Stomach smooth muscle (tissue), 2 donors: ENCODE measurements around the gene CATSPER3.
"Not testable (repeated sequence)": the region's sequence is repeated elsewhere in the genome, so short reads cannot be mapped to it uniquely, and the experiment has no call there.

Experiments used
- H3K27ac ChIP-seq: one replicate; pipeline ENCODE4 v1.7.0; 2013; ENCODE audit warnings: mild to moderate bottlenecking, low read length, inconsistent platforms
- H3K27me3 ChIP-seq, 2 donors: one replicate each; pipeline ENCODE4 v1.7.0; 2013; ENCODE audit warnings: low read length in 2 of 2; ENCODE audit not compliant: insufficient read depth in 2 of 2, control insufficient read depth in 1 of 2
- H3K36me3 ChIP-seq, 2 donors: one replicate each; pipeline ENCODE4 v1.7.0; 2013; ENCODE audit warnings: low read length in 2 of 2; ENCODE audit not compliant: control insufficient read depth in 2 of 2, insufficient read depth in 2 of 2
- H3K4me1 ChIP-seq: one replicate; pipeline ENCODE4 v1.7.0; 2013; ENCODE audit warnings: low read length; ENCODE audit not compliant: control insufficient read depth, insufficient read depth
- H3K4me3 ChIP-seq, 2 donors: one replicate each; pipeline ENCODE4 v1.7.0; 2013; ENCODE audit warnings: low read length in 2 of 2
- H3K9ac ChIP-seq, 2 donors: one replicate each; pipeline ENCODE4 v1.7.0; 2013; ENCODE audit warnings: low read length in 2 of 2, mild to moderate bottlenecking in 1 of 2
- H3K9me3 ChIP-seq, 2 donors: one replicate each; pipeline ENCODE4 v1.7.0; 2013; ENCODE audit warnings: low read length in 2 of 2; ENCODE audit not compliant: control insufficient read depth in 2 of 2
- donor health status: healthy.
- donor health status: Pancreatic carcinoma.

The CATSPER3 gene

DNA sequence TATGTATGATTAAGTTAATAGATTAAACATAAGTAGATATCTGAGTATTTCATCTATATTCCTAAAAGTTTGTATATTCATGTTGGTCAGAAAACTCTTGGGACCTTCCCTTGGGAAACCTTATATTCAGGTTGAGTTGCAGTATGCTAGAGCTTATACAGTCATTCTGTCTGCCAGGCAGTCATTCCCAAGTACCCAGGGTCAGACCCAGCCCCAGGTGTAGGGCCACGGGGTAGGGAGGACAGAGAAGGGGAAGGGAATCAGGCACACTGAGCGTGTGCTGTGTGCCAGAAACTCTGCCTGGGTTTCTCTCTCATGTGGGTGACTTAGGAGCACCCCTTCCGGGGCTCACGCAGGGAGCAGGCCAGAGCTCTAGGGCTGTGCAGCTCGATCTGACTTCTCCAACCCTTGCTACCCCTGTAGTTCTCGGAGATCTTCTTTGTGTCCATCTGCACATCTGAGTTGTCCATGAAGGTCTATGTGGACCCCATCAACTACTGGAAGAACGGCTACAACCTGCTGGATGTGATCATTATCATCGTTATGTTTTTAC lies 28.2 kb downstream of the CATSPER3 start:
- no peaks in the 10 kb centered on the region for H3K9me3 ChIP-seq
- no peak overlapping the region for H3K9ac ChIP-seq
- H3K27me3 ChIP-seq: no peaks in the 10 kb centered on the region
- H3K4me1 ChIP-seq: peaks cover 6% of the 10 kb centered on the region
- H3K4me3 ChIP-seq: no peak overlapping the region
- H3K36me3 ChIP-seq: no peaks in the 10 kb centered on the region
- H3K27ac ChIP-seq: no peak overlapping the region

DNA sequence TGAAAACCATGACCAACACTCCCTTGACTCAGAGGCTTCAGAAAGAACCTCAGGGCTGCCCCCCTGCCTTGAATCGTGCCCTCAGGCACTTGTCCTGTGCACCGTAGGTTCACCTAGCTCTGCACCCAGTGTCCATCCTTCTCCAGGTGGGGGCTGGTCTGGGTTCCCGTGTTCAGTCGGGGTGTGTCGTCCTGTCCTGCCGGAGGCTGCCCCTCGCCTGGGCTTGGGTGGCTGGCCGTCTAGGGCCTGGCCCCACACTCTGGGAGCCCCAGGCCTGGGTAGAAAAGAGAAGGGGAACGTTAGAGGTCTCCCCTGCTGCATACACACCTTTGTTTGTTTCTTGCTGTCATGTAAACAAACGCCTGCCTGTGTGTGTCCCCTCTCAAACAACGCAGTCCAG lies 29.3 kb downstream of the CATSPER3 start:
- Histone ChIP-seq H3K4me3 (no peak overlapping the region), H3K9ac (no peak overlapping the region), H3K4me1 (peaks cover 6% of the 10 kb centered on the region), H3K36me3 (no peaks in the 10 kb centered on the region), H3K27me3 (no peaks in the 10 kb centered on the region), H3K27ac (no peak overlapping the region), H3K9me3 (no peaks in the 10 kb centered on the region)

DNA sequence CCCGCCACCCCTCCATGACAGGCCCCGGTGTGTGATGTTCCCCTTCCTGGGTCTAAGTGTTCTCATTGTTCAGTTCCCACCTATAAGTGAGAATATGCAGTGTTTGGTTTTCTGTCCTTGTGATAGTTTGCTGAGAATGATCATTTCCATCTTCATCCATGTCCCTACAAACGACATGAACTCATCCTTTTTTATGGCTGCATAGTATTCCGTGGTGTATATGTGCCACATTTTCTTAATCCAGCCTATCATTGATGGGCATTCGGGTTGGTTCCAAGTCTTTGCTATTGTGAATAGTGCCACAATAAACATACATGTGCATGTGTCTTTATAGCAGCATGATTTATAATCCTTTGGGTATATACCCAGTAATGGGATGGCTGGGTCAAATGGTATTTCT lies 30.4 kb downstream of the CATSPER3 start:
- not testable (repeated sequence) for H3K4me3 ChIP-seq, H3K4me1 ChIP-seq, H3K9me3 ChIP-seq, H3K9ac ChIP-seq, H3K36me3 ChIP-seq, H3K27ac ChIP-seq, H3K27me3 ChIP-seq

DNA sequence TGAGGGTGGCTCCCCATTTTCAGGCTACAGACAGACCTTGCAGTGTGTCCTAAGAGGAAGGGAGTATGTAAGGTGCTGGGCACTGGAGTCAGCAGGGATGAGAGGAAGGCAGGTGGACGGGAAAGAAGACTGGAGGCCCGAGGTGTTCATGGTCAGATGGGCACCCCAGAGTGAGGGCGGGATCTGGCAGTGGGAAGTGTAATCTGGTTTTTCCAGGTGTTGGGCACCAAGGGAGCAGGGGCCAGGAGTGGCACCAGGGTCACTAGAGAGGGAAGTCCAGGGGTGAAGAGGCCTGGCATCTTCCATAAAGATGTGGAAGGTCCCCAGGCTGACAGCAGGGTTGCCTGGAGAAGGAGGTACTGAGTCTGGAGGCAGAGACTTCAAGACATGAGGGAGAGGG lies 36.7 kb downstream of the CATSPER3 start:
- no peaks in the 10 kb centered on the region for H3K36me3 ChIP-seq
- no peaks in the 10 kb centered on the region for H3K4me1 ChIP-seq
- H3K9me3 ChIP-seq: no peaks in the 10 kb centered on the region
- H3K27me3 ChIP-seq: no peaks in the 10 kb centered on the region
- H3K9ac ChIP-seq: no peak overlapping the region
- H3K27ac ChIP-seq: no peak overlapping the region
- H3K4me3 ChIP-seq: no peak overlapping the region

DNA sequence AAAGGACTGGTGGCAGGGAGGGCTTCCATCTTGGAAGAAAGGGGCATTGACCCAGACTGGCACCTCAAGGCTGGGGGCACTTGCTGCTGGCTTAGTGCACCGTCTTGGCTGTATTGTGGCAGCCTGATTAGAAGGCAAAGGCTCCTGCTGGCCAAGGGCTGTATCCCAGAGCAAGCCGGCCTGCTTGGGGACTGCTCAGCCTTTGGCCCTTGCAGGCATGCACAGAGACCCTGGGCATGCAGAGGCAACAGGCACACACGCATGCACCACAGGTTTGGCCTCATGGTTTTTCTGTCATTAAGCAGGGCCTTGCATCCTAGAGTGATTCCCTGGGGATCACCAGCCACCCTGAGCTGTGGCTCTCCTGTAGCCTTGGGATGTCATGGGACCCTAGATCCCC lies 37.4 kb downstream of the CATSPER3 start:
- Histone ChIP-seq H3K4me3 (no peak overlapping the region), H3K27ac (no peak overlapping the region), H3K36me3 (no peaks in the 10 kb centered on the region), H3K9ac (no peak overlapping the region), H3K27me3 (no peaks in the 10 kb centered on the region), H3K4me1 (no peaks in the 10 kb centered on the region), H3K9me3 (no peaks in the 10 kb centered on the region)

DNA sequence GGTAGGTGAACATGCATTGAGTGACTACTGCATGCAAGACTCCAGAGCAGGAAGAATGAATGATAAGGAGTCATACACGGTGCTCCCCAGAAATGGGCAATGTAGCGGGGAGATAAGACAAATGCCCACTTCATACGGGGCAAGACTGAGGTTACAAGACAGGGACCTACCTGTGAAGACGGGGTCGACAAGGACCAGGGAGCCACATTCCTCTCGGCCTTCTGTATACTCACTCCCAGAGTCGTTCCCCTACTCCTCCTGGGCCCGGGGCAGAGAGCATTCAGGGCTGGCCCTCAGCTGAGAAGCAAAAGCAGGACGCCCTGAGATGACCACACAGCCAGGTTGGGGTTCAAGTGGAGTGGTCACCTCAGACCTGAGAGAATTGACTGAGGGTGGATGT lies 39.6 kb downstream of the CATSPER3 start:
- Histone ChIP-seq H3K9me3 (no peaks in the 10 kb centered on the region), H3K27me3 (no peaks in the 10 kb centered on the region), H3K4me1 (peaks cover 5% of the 10 kb centered on the region), H3K9ac (no peak overlapping the region), H3K4me3 (no peak overlapping the region), H3K36me3 (no peaks in the 10 kb centered on the region), H3K27ac (no peak overlapping the region)

DNA sequence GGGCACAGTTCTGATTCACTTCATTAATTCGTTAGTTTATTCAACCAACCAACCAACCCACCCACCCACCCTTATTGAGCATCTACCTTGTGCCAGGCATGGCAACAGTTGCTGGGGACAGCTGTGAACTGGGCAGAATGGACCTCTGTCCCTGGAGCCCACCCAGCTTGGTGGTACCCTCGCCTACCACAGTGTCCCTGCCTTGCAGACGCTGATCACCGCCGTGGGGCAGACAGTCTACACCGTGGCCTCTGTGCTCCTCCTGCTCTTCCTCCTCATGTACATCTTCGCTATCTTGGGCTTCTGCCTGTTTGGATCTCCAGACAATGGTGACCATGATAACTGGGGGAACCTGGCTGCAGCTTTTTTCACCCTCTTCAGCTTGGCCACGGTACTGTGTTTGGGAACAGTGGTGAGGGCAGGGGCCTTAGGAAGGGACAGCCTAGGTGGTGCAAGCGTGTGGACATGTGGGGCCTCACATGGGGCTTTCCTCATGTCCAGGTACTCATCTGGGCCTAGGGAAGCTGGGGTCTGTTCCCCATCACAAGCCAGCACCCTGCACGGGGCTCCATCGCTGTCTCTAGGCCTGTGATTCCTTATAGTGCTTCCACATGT lies 40.1 kb downstream of the CATSPER3 start:
- Histone ChIP-seq H3K36me3 (no peaks in the 10 kb centered on the region), H3K9ac (no peak overlapping the region), H3K4me3 (no peak overlapping the region), H3K4me1 (peaks cover 11% of the 10 kb centered on the region), H3K9me3 (no peaks in the 10 kb centered on the region), H3K27me3 (no peaks in the 10 kb centered on the region), H3K27ac (no peak overlapping the region)

DNA sequence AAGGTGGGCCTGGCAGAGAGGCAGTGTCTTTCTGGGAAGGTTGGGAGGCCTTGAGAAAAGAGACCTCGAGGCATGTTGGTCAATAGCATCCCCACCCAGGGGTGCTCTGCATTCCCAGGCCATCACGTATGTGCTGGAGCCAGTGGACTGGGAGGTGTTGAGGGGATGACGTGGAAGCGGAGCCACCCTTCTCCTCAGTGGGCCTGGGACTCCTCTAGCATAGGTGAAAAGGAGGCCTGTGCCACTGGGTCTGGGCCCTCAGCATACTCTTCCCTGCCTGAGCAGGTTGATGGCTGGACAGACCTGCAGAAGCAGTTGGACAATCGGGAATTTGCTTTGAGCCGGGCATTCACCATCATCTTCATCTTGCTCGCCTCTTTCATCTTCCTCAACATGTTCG lies 40.8 kb downstream of the CATSPER3 start:
- Histone ChIP-seq H3K9ac (no peak overlapping the region), H3K27me3 (no peaks in the 10 kb centered on the region), H3K4me1 (peaks cover 18% of the 10 kb centered on the region), H3K27ac (no peak overlapping the region), H3K36me3 (no peaks in the 10 kb centered on the region), H3K9me3 (no peaks in the 10 kb centered on the region), H3K4me3 (no peak overlapping the region)

DNA sequence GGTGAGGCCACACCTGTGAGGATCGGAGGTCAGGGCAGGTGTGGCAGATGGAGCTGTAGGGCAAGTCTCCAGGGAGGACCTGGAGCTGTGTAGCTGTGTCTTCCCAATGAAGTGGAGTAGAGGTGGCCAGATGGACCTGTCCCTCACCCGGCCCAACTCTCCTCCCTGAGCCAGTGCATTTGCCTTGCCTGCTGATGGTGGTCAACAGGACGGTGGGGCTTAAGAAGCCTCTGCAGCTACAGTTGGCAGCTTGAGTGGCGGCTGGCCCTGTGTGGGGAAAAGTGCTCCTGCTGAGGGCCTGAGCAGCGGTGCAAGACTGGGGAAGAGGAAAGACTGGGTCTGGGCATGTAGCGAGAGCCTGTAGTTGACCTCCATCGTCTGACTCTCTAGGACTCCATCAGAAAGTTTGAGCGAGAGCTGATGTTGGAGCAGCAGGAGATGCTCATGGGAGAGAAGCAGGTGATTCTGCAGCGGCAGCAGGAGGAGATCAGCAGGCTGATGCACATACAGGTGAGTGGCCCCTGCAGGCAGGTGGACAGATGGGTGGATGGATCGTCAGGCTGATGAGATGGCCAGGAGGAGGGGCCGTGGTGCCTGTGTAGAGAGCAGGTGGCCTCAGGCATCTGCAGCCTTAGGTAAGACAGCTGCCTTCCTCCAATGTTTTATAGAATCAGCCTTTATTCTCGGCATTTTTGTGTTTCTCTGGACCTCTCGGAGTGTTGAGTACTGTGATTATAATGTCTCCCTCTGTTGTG lies 41.5 kb downstream of the CATSPER3 start:
- H3K36me3 ChIP-seq: no peaks in the 10 kb centered on the region
- no peak overlapping the region for H3K9ac ChIP-seq
- H3K4me1 ChIP-seq: peaks cover 24% of the 10 kb centered on the region

DNA sequence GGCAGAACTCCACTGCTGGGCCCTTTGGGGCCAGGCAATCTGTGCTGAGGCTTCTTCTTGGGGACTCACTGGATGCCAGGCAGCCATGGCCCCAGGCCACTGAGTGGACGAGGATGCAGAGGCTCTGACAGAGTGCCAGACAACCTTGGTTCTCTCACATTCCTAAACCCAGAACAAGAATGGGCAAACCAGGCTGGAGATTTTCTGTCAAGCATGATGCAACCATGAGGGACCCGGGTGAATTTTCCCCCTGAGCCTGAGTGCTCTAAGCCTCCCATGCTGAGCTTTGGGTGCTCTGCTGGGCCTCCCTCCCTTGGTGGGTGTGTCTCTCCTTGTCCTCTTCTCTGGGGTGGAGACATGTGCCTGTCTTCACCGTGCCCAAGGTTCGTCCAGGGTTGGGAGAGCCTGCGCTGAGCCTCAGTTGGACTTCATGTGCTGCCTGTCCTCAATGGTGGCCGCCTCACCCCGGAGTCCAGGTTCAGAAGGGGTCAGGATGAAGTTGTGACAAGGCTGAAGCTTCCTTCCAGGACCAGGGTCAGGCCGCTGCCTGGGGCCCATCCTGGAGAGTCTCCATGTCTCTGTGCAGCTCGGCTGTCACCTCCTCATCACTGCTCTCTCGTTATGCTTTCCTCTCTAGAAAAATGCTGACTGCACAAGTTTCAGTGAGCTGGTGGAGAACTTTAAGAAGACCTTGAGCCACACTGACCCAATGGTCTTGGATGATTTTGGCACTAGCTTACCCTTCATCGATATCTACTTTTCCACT lies 42.2 kb downstream of the CATSPER3 start:
- Histone ChIP-seq H3K4me1 (peaks cover 31% of the 10 kb centered on the region), H3K9me3 (no peaks in the 10 kb centered on the region)

More for the DNA sequence above, 41.5 kb downstream of the CATSPER3 start:
- Histone ChIP-seq H3K27me3 (no peaks in the 10 kb centered on the region), H3K9me3 (no peaks in the 10 kb centered on the region), H3K27ac (no peak overlapping the region), H3K4me3 (no peak overlapping the region)

More for the DNA sequence above, 42.2 kb downstream of the CATSPER3 start:
- H3K27ac ChIP-seq: no peak overlapping the region
- no peak overlapping the region for H3K9ac ChIP-seq
- no peaks in the 10 kb centered on the region for H3K36me3 ChIP-seq
- no peak overlapping the region for H3K4me3 ChIP-seq
- no peaks in the 10 kb centered on the region for H3K27me3 ChIP-seq
